Measurements from ENCODE around the gene MTUS2.

DNA sequence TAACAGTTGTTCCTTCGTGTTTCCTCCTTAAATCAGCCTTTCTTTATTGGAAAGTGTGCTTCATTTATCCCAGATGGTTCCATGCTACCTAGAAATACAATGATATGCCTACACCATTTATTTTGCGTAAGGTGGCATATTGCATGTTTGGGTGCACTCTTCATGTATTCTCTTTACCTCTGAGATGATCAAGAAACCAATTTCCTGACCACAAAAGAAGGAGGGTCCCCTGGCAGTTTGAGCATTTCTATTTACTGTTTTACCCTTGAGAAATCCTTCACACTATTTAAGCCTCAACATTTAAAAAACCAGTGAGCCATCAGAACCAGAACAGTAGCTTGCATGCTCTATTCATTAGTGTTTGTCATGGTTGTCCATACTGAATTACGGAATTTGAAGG, 354.0 kb downstream of the MTUS2 start:
- TF ChIP-seq EZH2 (IDR thresholded peaks at IDR 0.05; ENCODE audit: borderline replicate concordance, low read depth, low read length, poor library complexity, severe bottlenecking) (no peak), CTCF (conservative IDR thresholded peaks at IDR 0.05; ENCODE audit: low read depth, low read length) (no peak)
